NOMO-1 (cell line): ENCODE results near the gene OXTR.

Source experiments
- DNase-seq, 2 experiments: peaks; one replicate each; lab custom pipeline; 2025; ENCODE audit not compliant: unreplicated experiment in 2 of 2; lab: John Stamatoyannopoulos, UW

The OXTR gene

GRCh38 chr3:8713901-8714759 is 55.3 kb downstream of the OXTR start:
- DNase-seq, result no peak

DNA sequence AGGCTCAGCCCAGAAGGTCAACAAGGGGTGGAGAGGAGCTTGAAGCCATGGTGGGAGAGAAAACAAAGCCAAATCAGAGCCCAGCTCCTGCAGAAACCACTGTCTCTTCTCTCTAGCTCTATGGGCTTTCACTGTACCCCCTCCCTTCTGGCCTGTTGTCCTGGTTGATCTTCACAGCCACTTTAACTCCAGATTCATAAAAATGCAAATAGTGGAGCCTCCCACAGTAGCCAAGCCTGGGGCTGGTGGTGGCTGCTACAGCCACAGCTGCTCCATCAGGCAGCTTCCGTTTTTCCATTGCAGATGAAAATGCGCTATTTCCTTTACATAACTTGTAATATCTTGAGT is 56.5 kb downstream of the OXTR start:
- no peak for DNase-seq

GRCh38 chr3:8712045-8712907 is 57.1 kb downstream of the OXTR start:
- peak; percentile 4 to 6 for DNase-seq

- no peak for DNase-seq
Observed at GRCh38 chr3:8709801-8710507, 59.5 kb downstream of the OXTR start.

DNA sequence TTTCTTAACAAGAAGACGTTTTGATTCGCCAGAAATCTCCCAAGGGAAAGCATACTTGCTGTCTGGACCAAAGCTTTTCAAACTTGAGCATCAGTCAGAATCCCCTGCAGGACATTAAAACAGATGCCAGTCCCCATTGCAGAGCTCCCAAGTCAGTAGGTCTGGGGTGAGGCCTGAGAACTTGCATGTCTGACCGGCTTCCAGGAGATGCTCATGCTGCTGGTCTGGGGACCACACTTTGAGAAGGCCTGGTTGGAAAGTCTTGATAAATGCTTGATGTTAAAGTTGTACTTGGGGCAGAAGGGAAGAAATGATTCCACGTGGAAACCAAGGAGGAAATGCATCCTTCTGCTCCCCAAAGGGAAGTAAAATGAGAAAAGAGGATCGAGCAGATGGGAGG is 60.1 kb downstream of the OXTR start:
- no peak for DNase-seq

DNA sequence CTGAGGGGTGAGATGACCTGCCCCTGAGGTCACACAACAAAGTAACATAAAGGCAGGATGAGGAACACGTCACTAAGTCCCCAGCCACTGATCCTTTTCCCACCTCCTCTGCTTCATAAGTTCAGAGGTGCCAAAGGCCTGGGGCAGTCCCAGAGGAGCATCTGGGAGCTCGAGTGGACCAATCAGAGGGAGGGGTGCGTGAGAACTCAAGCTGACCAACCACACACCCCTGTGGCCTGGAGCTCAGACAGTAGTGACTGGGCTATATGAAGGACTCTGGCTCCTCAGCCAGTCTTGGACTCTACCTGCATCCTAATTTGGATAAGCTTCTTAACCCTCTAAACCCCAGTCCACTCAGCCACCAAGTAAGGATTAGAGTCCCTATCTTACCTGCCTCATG is 63.8 kb downstream of the OXTR start:
- no peak for DNase-seq

GRCh38 chr3:8702560-8702959 is 66.9 kb downstream of the OXTR start:
- no peak for DNase-seq
